ENCODE results near the gene PTTG1IP. TPM values are rescaled to one million over a fixed set of nuclear protein-coding genes. Genes with fewer than 3 reads are reported as not detected.

The PTTG1IP gene
- total RNA-seq, 1 donor from 2014 or later: 107 TPM

DNA sequence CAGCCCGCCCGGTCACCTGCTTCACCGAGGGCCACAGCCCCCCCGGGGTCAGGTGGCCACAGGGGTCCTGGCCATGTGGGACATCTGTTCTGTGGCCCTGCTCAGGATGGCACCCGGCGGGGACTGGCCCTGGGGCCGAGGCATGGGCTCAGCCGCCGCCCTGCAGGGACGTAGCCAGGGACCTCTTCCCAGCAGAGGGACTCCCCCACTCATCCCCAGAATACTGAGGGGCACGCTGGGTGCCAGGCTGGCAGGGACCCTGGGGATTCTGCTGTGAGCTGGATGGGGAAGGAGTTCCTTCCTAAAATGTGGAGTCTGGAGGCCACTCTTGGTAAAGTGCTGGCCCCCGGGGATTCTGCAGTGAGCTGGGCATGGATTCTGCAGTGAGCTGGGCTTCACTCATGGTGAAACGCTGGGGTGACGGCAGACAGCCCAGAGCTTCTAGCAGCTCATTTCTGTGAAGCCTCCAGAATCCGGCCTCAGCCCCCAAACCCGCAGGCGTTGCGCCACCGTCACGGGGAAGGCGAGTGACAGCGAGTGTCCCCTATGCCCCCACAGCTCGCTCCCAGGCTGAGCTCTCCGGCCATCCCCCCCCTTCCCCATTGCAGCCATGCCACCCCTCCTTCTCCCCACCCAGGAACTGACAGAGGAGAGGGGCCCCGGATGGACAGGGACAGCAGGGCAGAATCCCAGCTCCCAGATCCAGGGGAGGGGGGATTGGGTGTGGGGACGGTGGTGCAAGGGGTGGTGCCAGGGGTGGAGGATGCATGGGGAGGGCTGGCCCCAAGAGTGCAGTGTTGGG, 45.8 kb upstream of the PTTG1IP start:
- TF ChIP-seq, protein P1, sequence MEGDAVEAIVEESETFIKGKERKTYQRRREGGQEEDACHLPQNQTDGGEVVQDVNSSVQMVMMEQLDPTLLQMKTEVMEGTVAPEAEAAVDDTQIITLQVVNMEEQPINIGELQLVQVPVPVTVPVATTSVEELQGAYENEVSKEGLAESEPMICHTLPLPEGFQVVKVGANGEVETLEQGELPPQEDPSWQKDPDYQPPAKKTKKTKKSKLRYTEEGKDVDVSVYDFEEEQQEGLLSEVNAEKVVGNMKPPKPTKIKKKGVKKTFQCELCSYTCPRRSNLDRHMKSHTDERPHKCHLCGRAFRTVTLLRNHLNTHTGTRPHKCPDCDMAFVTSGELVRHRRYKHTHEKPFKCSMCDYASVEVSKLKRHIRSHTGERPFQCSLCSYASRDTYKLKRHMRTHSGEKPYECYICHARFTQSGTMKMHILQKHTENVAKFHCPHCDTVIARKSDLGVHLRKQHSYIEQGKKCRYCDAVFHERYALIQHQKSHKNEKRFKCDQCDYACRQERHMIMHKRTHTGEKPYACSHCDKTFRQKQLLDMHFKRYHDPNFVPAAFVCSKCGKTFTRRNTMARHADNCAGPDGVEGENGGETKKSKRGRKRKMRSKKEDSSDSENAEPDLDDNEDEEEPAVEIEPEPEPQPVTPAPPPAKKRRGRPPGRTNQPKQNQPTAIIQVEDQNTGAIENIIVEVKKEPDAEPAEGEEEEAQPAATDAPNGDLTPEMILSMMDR (IDR thresholded peaks at IDR 0.05; ENCODE audit: insufficient read depth, low read length, severe bottlenecking): no peak
- DNase-seq (ENCODE audit: low read depth) (no peak), FAIRE-seq (no peak)
- no peaks in the 10 kb centered on the region for H3K36me3 ChIP-seq (ENCODE audit: control insufficient read depth, insufficient read depth, low read length)
- no peak overlapping the region for H3K4me3 ChIP-seq (ENCODE audit: low read depth, low read length)
- no peaks in the 10 kb centered on the region for H3K27me3 ChIP-seq (ENCODE audit: control insufficient read depth, insufficient read depth, low read length)

DNA sequence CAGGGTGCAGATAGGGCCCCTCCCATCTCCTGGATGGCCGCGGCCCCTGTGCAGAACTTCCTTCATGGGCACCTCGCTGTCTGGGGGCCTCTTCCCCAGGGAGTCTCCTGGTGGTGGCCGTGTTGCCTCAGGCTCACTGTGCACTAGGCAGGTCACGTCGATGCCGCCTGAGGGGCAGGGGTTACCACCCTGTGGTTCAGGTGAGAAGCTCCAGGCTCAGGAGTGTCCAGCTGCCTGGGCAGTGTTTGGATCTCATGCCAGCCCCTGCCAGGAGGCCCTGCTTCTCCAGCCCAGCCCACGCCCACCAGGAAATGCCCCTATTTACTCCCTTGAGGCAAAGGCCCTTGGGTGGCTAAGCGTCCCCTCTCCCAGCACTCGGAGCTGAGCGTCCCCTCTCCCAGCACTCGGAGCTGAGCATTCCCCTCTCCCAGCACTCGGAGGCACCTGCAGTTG, 45.1 kb upstream of the PTTG1IP start:
- Histone ChIP-seq H3K4me3 (ENCODE audit: low read depth, low read length) (no peak overlapping the region), H3K27me3 (ENCODE audit: control insufficient read depth, insufficient read depth, low read length) (no peaks in the 10 kb centered on the region), H3K36me3 (ENCODE audit: control insufficient read depth, insufficient read depth, low read length) (no peaks in the 10 kb centered on the region)
- TF ChIP-seq, protein P1 (IDR thresholded peaks at IDR 0.05; ENCODE audit: insufficient read depth, low read length, severe bottlenecking): no peak
- DNase-seq (ENCODE audit: low read depth) (no peak), FAIRE-seq (no peak)

DNA sequence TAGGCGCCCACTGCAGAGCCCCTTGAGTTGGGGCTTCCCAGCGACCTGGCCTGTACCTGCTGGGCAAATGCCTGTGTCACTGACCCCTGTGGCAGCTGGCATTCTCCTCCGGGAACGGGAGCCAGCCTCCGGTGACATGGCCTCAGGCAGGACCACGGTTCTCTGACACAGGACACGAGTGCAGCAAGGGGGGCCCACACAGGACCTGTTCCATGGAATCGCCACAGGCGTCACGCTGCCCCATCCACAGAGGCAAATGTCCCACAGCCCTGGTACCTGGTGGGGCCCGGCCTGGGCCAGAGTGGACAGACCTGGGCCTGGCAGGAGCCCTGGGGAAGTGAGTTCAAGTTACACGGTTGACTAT, 44.6 kb upstream of the PTTG1IP start:
- Histone ChIP-seq H3K27me3 (ENCODE audit: control insufficient read depth, insufficient read depth, low read length) (no peaks in the 10 kb centered on the region), H3K4me3 (ENCODE audit: low read depth, low read length) (no peak overlapping the region), H3K36me3 (ENCODE audit: control insufficient read depth, insufficient read depth, low read length) (no peaks in the 10 kb centered on the region)
- DNase-seq (ENCODE audit: low read depth): no peak
- TF ChIP-seq, protein P1 (IDR thresholded peaks at IDR 0.05; ENCODE audit: insufficient read depth, low read length, severe bottlenecking): no peak
- no peak for FAIRE-seq

DNA sequence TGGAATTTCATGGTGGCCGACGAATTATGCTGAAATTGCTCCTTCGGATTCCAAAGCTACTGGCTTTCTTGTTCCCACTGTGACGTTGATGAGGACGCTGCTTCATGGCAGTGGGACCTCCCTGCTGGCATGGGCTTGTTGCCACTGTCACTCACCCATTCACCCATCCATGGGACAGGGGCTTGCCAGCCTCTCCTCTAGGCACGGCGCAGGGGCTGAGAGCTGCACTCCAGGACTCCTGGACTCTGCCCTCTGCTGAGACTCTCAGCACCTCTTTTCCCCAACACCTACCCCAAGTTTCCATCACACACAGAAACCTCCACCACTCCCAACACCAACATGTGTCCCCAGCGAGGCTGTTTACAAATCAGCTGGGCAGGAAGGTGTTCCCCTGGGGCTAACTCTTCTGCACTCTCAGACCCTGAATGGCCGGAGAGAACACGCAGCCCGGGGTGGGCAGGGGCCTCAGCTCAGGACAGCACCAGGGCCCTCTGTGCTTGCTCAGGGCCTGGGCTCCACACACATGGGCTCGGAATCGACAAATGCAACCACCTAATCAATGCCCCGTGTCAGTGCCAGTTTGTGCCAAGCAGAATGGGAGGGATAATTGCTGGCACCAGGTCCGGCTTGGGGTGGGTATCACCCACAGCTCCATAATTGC, 44.1 kb upstream of the PTTG1IP start:
- Histone ChIP-seq H3K27me3 (ENCODE audit: control insufficient read depth, insufficient read depth, low read length) (no peaks in the 10 kb centered on the region), H3K4me3 (ENCODE audit: low read depth, low read length) (no peak overlapping the region), H3K36me3 (ENCODE audit: control insufficient read depth, insufficient read depth, low read length) (no peaks in the 10 kb centered on the region)
- TF ChIP-seq, protein P1 (IDR thresholded peaks at IDR 0.05; ENCODE audit: insufficient read depth, low read length, severe bottlenecking): no peak
- FAIRE-seq (no peak), DNase-seq (ENCODE audit: low read depth) (no peak)

DNA sequence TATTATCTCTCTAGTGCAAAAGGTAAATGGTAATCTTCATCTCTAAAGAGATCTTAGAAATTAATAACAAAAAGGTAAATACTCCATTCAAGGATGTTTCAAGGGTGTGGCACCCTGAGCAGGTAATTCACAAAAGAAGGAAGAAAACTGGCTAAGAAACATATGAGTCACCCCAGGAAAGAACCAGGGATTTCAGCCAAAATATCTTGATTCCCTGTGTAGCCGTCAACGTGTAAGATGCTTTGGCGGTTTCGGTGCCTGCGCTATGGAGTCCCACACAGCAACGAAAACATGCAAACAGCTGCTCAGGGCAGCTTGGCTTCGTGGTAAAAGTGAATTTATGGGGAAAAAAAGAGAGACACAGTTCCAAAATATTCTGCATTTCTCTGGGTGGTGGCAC, 43.5 kb upstream of the PTTG1IP start:
- TF ChIP-seq, protein P1 (IDR thresholded peaks at IDR 0.05; ENCODE audit: insufficient read depth, low read length, severe bottlenecking): no peak
- no peaks in the 10 kb centered on the region for H3K36me3 ChIP-seq (ENCODE audit: control insufficient read depth, insufficient read depth, low read length)
- no peak overlapping the region for H3K4me3 ChIP-seq (ENCODE audit: low read depth, low read length)
- DNase-seq (ENCODE audit: low read depth) (peak; percentile 82), FAIRE-seq (no peak)
- H3K27me3 ChIP-seq (ENCODE audit: control insufficient read depth, insufficient read depth, low read length): no peaks in the 10 kb centered on the region
